Suprapubic skin (tissue), 4 donors: ENCODE data around the gene ZDHHC14.

Experiments used
- EP300 ChIP-seq: sonication (generic); formaldehyde crosslinking; IDR thresholded peaks from one replicate; pipeline ENCODE4 v1.6.1; 2017; ENCODE audit warnings: antibody characterized with exemption
- POLR2A ChIP-seq, 2 donors: fragments of 450-650 bp; IDR thresholded peaks; one replicate each; pipeline ENCODE4 v1.6.1; 2017; ENCODE audit warnings: antibody characterized with exemption in 2 of 2, mild to moderate bottlenecking in 2 of 2, moderate library complexity in 2 of 2
- POLR2AphosphoS5 ChIP-seq, 3 donors: sonication (generic); formaldehyde crosslinking; IDR thresholded peaks; one replicate each; pipeline ENCODE4 v1.6.1; 2017; ENCODE audit warnings: antibody characterized with exemption in 3 of 3
- TF ChIP-seq, protein P1 (sequence below), 2 donors: fragments of 200-600 bp in 1 of 2; fragments of 450-650 bp in 1 of 2; sonication (generic) in 1 of 2; IDR thresholded peaks; one replicate each; pipeline ENCODE4 v1.5.1; 2016 to 2019; ENCODE audit warnings: antibody characterized with exemption in 2 of 2, mild to moderate bottlenecking in 1 of 2, moderate library complexity in 1 of 2

DNA sequence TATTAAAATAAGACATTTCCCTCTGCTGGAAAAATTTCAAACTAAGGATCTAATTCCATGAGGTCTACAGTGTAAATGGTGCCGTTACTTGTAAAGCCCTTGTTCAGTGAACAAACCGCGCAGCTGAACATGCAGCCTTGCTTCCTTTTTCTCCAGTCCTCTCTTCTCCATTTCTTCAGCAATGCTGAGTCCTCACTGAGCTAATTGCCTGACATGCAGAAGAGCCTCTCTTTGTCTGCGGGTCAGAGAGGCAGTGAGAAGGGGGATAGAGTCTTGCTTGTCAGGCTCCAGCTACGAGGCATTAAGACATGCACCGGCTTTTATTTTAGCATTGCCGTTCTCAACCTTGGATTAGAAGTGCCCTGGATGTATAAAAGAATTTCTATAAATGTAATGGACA, 25.7 kb downstream of the ZDHHC14 start:
- TF ChIP-seq, protein P1, sequence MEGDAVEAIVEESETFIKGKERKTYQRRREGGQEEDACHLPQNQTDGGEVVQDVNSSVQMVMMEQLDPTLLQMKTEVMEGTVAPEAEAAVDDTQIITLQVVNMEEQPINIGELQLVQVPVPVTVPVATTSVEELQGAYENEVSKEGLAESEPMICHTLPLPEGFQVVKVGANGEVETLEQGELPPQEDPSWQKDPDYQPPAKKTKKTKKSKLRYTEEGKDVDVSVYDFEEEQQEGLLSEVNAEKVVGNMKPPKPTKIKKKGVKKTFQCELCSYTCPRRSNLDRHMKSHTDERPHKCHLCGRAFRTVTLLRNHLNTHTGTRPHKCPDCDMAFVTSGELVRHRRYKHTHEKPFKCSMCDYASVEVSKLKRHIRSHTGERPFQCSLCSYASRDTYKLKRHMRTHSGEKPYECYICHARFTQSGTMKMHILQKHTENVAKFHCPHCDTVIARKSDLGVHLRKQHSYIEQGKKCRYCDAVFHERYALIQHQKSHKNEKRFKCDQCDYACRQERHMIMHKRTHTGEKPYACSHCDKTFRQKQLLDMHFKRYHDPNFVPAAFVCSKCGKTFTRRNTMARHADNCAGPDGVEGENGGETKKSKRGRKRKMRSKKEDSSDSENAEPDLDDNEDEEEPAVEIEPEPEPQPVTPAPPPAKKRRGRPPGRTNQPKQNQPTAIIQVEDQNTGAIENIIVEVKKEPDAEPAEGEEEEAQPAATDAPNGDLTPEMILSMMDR (IDR thresholded peaks at IDR 0.05) = no peak
- no peak for TF ChIP-seq POLR2A (IDR thresholded peaks at IDR 0.05)
- no peak for TF ChIP-seq POLR2AphosphoS5 (IDR thresholded peaks at IDR 0.05)
- no peak for TF ChIP-seq EP300
